NCI-H2107 (cell line): ENCODE measurements around the gene POLR2L.
A peak's percentile ranks its signal among the peaks of the same experiment; 100 is the strongest.

Experiments
- DNase-seq: peaks from one replicate; lab custom pipeline; 2025; lab: John Stamatoyannopoulos, UW

Gene POLR2L

DNA sequence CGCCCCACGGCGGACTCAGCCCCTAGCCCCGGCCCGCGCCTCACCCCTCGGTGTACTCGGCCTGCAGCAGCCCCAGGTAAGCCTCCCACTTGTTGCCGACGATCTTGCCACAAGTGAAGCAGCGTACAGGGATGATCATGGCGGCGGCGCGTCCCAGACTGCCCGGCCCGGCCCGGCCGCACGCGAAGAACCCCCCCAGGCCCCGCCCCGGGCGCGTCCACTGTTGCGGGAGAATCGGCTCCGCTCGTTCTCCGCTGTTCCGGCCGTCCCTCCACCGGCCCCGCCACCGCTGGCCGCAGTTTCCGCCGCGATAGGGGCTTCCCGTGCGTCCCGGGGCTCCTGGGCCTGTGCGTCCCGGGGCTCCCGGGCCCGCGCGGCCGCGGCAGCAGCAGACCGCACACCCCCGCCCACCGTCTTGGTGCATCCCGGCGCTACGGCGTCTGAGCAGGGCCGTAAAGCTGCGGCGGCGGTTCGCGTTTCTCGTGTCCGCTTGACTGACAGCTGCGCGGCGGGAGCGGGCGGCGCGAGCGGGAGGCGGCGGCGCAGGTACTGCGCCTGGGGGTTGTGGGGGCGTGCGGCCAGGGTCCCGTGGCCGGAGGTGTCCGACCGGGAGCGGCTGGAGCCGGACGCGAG is at the start of gene POLR2L, which contains the start of gene TSPAN4:
Gene POLR2L (minus strand): TSS at position 160 of the 633 bp plus-strand sequence. CDS start 21 bp downstream, at position 139.
Gene TSPAN4 (plus strand): TSS at position 483 of the 633 bp plus-strand sequence. CDS start 7,453 bp downstream, outside the sequence.
- peak; percentile 66 for DNase-seq

GRCh38 chr11:890794-891540 is 48.6 kb upstream of the POLR2L start:
- DNase-seq = no peak

GRCh38 chr11:889687-890475 is 47.6 kb upstream of the POLR2L start:
- DNase-seq = no peak

DNA sequence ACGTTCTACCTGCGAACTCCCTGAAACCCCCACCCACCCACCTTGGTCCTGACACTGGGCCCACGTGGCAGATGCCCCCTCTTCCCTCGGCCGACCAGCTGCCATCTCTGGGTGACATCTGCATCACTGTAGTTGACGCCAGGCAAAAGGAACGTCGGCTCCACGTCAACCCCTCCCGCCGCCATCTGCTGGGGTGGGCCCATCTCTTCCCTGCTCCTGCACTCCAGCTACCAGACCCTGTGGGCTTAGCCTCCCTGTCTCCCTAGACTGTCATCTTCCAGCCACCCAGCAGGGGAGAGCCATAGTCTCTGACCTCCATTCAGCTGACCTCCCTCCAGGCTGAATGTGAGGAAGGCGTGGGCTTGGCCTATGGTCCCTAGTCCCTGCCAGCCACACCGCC is 46.9 kb upstream of the POLR2L start:
- no peak for DNase-seq

DNA sequence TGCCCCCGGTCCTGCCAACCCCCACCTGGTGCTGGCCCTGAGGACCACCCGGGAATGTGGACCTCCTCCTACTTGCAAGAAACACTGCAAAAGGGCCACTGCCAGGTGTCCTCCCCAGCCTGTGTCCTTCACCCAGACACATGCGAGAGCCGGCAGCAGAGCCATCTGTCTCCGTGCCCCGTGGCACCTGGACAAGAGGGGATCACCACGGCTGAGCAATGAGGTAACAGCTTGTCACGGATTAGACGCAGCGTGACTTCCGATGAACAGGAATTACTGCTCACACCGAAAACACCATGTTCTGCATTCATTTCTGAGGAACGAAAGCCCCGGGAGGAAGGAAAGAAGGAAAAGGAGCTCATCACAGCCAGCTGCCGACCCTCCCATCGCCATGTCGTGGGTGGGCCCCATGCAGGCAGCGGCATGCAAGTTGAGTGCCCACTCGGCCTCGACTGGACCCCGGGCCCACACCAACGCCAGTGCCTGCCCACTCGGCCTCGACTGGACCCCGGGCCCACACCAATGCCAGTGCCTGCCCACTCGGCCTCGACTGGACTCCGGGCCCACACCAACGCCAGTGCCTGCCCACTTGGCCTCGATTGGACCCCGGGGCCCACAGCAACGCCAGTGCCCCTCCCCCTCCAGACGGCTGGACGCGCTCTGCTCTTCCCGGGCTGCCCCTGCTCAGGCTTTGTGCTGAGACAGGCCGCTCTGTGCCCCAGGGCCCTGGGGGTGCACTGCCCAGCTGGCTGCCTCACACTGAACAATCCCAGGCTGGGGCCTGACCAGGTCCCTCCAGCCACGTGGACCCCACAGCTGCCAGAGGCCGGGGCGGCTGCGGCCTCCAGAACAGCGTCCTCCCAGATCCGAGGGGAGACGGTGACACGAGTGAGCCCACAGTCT is 46.2 kb upstream of the POLR2L start:
- DNase-seq = no peak

DNA sequence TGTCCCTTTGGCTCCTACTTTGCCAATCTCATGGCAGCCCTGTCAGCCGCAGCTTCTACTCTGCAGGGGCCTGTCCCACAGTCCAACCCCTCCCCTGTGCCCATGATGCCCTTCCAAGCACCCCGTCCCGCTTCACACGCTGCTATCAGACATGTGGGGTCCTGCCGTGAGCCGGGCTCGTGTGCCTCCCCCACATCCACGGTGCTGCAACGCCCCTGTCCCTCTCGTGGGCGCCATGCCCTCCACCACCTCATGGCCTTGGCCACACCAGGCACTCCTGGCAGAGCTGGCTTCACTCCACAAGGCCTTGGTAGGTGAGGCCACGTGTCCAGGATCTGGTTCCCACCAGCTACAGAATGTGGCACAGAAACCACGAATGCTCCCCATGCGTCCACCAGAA is 45.3 kb upstream of the POLR2L start:
- DNase-seq = no peak

DNA sequence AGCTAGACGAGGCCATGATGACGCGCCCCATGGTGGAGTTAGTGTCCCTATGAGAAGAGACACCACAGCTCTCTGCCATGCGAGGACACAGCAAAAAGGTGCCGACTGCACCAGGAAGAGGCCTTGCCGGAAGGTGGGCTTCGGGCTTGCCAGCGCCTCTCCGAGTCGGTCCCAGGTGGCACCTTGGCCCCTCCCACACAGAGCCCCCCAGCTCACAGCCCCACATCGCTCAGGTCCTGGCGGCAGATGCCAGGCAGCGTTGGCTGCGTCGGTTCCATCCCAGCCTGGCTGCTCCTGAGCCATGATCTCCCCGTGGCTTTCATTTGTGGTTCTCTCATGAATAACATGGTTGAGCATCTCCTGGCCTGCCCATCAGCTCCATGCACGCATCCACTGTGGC is 44.2 kb upstream of the POLR2L start:
- no peak for DNase-seq

DNA sequence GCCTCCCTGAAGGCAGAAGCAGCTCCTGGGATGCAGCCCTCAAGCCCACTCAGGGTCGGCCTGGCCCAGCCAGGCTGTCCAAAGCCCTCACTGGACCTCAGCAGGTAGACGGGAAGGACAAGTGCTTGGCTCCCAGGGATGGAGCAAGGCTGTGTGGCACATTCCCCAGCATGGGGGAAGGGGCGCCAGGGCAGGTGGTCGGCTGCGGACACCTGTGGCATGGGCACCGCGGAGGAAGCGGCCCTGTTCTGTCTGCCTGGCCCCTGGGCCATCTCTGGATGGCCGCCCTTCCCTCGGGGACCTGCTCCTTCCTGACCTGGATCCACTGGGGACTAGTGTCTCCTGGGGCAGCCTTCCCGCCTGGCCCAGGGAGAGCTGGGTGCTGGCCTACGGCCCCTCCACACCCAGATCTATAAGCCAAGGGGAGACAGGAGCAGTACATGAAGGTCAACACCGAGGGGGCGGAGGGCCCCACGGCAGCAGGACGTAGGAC is 42.3 kb upstream of the POLR2L start:
- no peak for DNase-seq

DNA sequence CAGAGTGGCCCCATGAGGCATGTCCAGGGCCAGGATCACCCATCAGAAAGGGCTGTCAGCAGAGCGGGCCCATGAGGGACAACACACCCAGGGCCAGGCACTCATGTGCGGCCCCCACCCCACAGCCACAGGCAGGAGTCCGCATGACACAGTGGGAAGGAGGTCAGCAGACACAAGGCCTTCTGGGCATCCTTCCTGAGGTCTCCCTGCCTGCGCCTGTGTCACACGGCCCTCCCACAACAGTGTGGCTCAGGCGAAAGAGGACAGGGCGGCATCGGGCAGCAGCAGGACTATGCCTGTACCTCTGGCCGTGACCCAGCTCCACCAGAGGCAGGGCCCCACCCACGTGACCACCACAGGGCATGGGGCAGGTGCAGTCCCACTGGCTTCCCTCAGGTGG is 41.2 kb upstream of the POLR2L start:
- no peak for DNase-seq

DNA sequence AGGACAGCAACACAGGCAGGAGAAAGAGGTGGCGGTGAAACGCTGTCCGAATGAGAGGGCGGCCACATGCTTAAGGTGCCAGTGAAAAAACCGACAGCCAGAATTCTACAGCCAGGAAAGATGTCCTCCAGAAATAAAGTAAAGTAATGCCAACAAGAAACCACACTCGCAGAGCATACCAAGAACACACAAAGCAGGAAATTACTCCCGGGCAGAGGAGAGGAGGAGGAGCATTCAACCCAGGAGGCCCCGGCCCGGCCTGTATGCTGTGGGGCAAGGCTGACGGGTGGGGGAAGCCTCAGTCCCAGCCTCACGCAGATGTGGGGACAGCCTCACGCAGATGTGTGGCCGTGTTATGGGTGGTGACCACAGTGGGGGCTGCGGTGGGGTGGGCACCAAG is 40.3 kb upstream of the POLR2L start:
- no peak for DNase-seq

DNA sequence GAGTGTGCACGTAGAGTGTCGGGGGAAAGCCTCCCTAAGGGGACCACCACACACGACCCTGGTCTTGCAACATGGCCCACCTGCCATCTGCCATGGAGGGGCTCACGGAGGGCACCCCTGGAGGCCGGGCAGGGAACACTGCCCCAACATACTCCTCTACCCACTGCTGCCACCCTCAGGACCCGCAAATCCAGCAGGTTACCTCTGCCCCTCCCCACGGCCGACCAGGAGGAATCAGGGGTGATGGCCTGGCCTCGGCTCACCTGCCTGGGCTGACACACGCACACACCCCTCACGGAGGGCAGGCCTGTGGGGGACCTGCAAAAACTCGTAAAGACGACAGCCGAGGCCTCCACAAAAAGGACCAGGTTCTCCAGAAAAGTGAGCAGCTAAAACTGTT is 38.1 kb upstream of the POLR2L start:
- no peak for DNase-seq

DNA sequence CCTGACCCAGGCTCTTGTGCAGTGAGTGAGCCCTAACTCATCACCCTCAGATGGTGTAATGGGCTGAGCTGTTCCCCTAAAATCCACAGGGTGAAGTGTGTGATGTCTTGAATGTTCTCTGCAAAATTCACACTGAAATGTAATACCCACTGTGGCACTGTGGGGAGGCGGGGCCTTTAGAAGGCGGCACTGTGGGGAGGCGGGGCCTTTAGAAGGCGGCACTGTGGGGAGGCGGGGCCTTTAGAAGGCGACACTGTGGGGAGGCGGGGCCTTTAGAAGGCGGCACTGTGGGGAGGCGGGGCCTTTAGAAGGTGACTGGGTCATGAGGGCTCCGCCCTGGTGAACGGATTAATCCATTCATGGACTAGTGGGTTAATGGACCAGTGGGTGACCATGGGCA is 35.2 kb upstream of the POLR2L start:
- no peak for DNase-seq

- peak; percentile 14 for DNase-seq
Measured at GRCh38 chr11:876545-876944, 34.2 kb upstream of the POLR2L start.

GRCh38 chr11:875769-876301 is 33.5 kb upstream of the POLR2L start:
- DNase-seq = no peak

DNA sequence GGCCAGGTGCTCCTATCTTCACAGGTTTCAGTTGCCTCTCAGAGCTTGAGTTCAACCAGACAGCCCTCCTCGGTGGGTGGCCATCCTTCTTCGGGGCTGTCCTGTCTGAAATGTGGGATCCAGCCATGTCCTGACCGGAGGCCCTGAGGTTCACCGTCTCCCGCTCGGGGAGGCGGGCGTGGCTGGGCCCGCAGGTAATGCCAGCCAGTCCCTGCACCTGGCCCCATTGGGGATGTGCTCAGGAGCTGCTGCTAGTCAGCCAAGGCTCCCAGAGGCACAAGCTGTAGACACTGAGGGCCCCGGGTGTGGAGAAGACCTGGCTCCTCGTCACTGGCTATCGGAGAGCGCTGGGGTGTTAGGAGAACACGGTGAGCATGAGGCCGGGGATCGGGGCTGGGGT is 32.9 kb upstream of the POLR2L start:
- DNase-seq = no peak

DNA sequence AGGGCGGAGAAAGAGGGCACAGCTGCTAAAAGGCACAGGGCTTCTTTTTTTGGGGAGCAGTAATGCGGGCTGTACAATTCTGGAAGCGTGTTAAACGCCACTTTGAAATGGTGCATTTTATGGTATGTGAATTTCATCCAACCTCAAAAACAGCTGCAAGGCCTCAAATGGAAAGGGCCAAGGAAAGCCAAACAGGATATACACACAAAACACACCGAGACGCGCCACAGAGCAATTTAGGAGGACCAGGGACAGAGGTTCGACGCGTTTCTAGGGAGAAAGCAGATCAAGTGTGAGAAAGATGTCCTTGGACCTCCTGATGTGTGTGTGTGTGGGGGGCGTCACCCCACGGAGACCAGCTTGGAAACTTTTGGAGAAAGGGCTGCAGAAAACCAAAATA is 31.4 kb upstream of the POLR2L start:
- no peak for DNase-seq

GRCh38 chr11:872799-873198 is 30.5 kb upstream of the POLR2L start:
- no peak for DNase-seq

DNA sequence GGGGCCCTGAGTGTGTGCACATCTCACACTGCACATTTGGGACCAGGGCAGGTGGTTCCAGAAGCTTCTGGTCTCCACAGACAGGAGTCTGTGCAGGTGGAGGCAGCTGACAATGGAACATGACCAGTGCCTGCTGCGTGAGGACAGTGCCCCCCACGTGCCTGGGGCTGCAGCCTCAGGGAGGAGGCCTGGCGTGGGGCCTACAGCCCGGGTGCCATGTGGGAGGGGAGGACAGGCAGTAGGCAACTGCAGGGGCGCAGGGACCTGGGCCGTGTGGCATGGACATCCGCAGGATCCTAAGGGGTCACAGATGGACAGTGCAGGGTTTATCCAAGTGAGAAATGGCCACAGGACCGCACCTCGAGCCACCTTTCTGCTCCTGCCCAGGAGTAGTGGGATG is 29.1 kb upstream of the POLR2L start:
- no peak for DNase-seq

DNA sequence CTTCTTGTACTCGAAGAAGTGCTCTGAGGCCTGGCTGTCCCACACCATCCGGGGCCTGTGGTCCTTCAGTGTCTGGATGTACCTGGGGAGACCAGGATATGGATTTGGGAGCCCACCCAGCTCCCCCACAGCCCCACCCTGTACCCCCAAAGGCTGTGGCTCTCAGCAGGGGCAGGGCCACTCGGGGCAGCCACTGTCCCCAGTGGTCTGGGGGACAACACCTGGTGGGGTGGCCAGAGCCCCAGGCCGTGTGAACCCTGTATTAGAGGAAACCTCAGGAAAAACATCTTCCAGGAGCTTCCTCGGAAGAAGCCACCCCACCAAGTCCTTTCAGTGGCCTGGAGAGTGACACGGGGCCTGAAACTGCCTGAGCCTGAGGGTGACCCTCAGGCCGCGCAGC is 28.1 kb upstream of the POLR2L start:
- DNase-seq = no peak

DNA sequence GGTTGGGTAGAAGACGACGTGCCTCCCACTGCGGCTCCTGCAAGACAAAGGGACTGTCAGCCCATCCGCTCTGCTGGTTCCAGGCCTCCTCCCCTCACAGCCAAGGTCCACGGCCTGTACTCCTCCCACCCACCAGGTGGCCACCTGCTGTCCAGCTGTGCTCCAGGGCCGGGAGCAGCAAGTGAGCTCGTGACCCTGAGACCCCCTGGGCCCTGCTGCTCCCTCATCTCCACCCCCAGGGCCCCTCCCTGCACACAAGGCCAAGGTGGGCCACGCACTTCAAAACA is 27.7 kb upstream of the POLR2L start:
- DNase-seq = no peak

- DNase-seq = no peak
Measured at GRCh38 chr11:869399-870126, 27.2 kb upstream of the POLR2L start.
